GM19099 (cell line): Measurements from ENCODE around the gene ZNF3.

ENCODE experiments used
- POLR2A ChIP-seq: IDR thresholded peaks from 3 replicates; pipeline ENCODE4 v1.6.1; 2011; ENCODE audit warnings: low read depth; ENCODE audit not compliant: insufficient read length; ENCODE audit errors: extremely low read depth

The ZNF3 gene

DNA sequence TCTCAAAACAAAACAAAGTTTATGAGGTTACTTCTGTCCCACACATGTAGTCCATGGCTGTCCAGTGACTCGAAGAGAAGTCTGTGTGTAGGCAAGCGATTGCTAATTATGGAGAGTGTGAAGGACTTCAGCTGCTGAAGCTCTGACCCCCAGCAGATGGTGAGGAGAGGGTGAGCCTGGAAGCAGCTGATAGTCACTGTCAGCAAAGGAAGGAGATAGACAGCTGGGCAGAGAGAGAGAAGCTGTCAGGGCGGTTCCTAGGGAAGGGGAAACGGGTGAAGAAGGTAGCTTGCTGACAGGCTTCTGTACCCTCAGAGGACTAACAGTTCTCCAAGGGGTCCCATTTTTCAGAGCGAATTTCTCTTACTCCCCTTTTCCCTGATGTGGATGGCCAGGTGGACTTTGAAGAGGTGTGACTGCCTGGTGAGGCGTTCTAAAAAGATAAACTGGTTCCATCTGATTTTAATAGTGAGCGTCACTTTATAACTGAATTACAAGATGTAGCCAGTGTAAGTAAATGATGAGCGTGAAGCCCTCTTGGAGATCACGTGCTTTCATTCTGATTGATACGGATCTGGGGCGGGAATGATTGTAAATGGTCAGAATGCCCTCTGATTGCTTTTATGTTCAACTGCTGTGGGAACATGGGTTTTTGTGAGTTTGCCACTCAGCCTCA, 19.9 kb downstream of the ZNF3 start:
- TF ChIP-seq POLR2A: no peak

GRCh38 chr7:100059251-100059739, 22.2 kb downstream of the ZNF3 start:
- no peak for TF ChIP-seq POLR2A

- TF ChIP-seq POLR2A: no peak
Measured at GRCh38 chr7:100057006-100057405, 24.5 kb downstream of the ZNF3 start.

DNA sequence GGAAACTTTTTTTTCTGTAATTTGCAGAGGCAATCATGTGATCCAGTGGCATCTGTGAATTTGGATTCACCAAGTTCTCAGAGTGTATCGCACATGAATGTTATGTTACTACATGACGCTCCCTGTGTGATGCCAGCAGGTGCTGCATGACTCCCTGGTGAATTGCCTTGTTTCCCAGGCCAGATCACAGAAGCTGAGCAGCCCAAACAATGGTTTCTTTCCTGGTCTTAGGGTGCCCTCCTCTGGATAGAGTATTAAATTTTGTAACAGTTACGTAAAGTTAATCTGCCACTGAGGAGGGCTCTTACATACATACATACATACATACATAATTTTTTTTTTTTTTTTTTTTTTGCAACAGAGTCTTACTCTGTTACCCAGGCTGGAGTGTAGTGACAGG, 28.3 kb downstream of the ZNF3 start:
- no peak for TF ChIP-seq POLR2A

DNA sequence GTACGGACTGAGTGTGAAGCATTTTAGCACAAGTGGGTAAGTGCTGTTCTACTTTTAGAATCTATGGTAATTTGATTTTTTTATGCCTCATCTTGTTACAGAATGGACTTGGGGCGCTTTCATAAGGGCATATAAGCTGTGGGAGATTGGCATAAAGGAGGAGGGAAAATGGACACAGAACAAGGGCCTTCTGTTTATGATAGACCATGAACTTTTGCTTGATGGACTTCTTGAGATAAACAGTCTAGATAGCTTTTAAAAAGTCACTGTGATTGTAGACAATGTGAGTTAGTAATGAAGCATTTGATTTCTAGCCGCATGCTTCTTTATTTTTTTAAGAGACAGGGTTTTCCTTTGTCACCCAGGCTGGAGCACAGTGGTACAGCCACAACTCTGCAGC, 29.9 kb downstream of the ZNF3 start:
- no peak for TF ChIP-seq POLR2A

- peak; percentile 90 for TF ChIP-seq POLR2A
Measured at GRCh38 chr7:100049441-100050291, 31.9 kb downstream of the ZNF3 start, which contains the start of gene ZSCAN21. TSS of gene ZSCAN21 (plus strand) at chr7:100049774. CDS start at chr7:100057007, 7,233 bp downstream.

GRCh38 chr7:100048680-100049079, 32.8 kb downstream of the ZNF3 start:
- TF ChIP-seq POLR2A: no peak

GRCh38 chr7:100044718-100045117, 36.8 kb downstream of the ZNF3 start:
- TF ChIP-seq POLR2A: no peak

- TF ChIP-seq POLR2A: no peak
Measured at GRCh38 chr7:100040575-100040974, 40.9 kb downstream of the ZNF3 start.

DNA sequence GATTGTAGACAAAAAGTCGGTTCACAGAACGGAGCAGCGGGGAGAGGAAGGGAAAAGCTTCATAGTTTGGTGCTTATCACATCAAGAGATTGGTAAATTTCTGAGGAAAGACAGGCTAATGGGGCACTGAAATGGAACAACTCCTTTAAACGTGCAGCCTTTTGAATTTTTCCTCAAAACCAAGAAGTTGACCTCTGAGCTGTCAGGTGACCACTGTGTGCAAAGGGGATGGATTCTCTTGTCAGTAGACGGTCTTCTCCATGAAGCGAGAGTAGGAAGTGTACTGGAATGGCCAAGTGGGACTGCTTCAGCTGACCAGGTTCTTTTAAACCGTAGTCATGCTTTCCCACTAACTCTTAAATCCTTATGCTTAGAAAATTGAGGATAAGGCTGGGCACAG, 43.2 kb downstream of the ZNF3 start:
- TF ChIP-seq POLR2A: no peak

GRCh38 chr7:100035876-100036275, 45.6 kb downstream of the ZNF3 start:
- no peak for TF ChIP-seq POLR2A

DNA sequence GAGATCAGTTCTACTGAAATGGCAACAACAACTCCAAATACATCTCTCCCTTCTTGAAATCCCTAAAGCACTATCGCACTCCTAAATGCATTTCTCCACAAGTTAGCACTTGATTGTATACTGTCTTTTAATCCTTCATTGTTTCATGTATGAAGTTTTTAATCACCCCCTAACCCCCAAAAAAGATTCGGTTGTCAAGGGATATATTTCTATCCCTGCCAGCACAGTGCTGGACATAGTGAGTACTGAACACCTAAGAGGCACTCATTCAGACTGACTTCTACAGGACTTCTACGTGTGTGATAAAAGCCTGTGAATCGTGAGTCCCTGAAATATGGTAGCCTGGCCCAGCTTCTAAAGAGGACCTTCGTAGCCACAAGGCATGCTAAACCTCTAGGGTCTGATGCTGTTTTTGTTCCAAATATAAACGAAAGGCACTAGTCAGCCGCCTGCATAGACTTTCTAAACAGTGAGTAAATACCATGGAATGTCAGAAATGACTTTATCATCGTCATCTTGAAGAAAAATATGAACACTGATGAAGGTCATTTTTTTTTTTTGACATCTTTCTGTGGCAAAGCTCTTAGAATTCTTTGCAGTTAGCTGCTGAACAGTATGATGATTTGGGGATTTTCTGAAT, 46.5 kb downstream of the ZNF3 start:
- TF ChIP-seq POLR2A: no peak

- TF ChIP-seq POLR2A: no peak
Measured at GRCh38 chr7:100033526-100033925, 48.0 kb downstream of the ZNF3 start.

- no peak for TF ChIP-seq POLR2A
Measured at GRCh38 chr7:100029596-100029995, 51.9 kb downstream of the ZNF3 start.

DNA sequence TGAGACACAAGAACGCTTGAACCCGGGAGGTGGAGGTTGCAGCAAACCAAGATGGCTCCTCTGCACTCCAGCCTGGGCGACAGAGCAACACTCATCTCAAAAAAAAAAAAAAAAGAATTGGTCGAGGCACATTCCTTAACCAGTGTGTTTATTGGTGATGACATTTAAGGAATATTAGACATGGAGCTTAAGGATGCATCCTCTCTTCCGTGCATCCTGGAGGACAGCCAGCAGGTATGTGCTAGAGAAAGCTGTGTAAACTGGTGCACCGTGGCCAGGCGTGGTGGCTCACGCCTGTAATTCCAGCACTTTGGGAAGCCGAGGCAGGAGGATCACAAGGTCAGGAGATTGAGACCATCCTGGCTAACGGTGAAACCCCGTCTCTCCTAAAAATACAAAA, 54.3 kb downstream of the ZNF3 start:
- TF ChIP-seq POLR2A: no peak
